ENCODE data around the gene TESMIN.
A peak's percentile ranks its signal among the peaks of the same experiment; 100 is the strongest.

DNA sequence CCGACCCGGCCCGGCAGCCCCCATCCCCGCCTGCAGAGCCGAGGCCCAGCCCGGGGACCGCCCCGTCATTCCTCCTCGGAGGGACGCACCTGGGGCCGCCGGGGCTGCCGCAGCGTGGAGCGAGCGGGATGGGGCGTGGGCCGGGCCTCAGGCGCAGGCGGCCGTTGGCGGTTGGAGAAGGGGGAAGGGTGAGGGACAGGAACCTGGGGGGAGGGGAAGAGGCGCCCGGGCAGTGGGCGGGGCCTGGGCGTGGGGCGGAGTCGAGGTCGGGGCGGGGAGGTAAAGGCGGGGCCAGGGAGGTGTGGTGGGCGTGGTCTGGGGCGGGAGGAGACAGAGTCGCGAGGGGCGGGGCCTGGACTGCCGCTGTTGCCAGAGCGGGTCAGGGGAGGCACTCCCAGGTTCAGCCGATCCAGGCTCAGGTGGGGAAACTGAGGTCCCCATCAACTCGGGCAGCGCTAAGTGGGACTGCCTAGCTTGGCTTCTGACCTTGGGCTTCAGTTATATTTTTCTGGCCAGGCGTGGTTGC lies at the start of gene TESMIN:
- TF ChIP-seq POLR2A (IDR thresholded peaks at IDR 0.05) = peak; percentile 43
- TF ChIP-seq, protein P1, sequence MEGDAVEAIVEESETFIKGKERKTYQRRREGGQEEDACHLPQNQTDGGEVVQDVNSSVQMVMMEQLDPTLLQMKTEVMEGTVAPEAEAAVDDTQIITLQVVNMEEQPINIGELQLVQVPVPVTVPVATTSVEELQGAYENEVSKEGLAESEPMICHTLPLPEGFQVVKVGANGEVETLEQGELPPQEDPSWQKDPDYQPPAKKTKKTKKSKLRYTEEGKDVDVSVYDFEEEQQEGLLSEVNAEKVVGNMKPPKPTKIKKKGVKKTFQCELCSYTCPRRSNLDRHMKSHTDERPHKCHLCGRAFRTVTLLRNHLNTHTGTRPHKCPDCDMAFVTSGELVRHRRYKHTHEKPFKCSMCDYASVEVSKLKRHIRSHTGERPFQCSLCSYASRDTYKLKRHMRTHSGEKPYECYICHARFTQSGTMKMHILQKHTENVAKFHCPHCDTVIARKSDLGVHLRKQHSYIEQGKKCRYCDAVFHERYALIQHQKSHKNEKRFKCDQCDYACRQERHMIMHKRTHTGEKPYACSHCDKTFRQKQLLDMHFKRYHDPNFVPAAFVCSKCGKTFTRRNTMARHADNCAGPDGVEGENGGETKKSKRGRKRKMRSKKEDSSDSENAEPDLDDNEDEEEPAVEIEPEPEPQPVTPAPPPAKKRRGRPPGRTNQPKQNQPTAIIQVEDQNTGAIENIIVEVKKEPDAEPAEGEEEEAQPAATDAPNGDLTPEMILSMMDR (IDR thresholded peaks at IDR 0.05) = no peak
- peak in 2 of 3 donors; percentile 49 to 63 for TF ChIP-seq POLR2AphosphoS5 (IDR thresholded peaks at IDR 0.05)

Measured in transverse colon (tissue), 4 donors.